Activated CD8-positive, alpha-beta memory T cell treated with anti-CD3 and anti-CD28 coated beads, Interleukin-2, amount 50 U/mL, for 24 hours (primary cell): ENCODE measurements around the gene RABL2B.

Experiments
- DNase-seq: peaks from one replicate; pipeline ENCODE4 v3.0.0-alpha.2; 2020; ENCODE audit errors: extremely low read depth

RABL2B gene

GRCh38 chr22:50722716-50723428, 60.6 kb downstream of the RABL2B start:
- DNase-seq = no peak

- no peak for DNase-seq
Observed at GRCh38 chr22:50722048-50722701, 61.3 kb downstream of the RABL2B start.

- no peak for DNase-seq
Observed at GRCh38 chr22:50721257-50721844, 62.1 kb downstream of the RABL2B start.

- no peak for DNase-seq
Observed at GRCh38 chr22:50720301-50721256, 62.9 kb downstream of the RABL2B start.

- DNase-seq = no peak
Observed at GRCh38 chr22:50719814-50720300, 63.6 kb downstream of the RABL2B start.

GRCh38 chr22:50718352-50718709, 65.1 kb downstream of the RABL2B start:
- DNase-seq = no peak

GRCh38 chr22:50717709-50718351, 65.6 kb downstream of the RABL2B start:
- DNase-seq = no peak
